ENCODE data around the gene CNOT2.

CNOT2 gene

DNA sequence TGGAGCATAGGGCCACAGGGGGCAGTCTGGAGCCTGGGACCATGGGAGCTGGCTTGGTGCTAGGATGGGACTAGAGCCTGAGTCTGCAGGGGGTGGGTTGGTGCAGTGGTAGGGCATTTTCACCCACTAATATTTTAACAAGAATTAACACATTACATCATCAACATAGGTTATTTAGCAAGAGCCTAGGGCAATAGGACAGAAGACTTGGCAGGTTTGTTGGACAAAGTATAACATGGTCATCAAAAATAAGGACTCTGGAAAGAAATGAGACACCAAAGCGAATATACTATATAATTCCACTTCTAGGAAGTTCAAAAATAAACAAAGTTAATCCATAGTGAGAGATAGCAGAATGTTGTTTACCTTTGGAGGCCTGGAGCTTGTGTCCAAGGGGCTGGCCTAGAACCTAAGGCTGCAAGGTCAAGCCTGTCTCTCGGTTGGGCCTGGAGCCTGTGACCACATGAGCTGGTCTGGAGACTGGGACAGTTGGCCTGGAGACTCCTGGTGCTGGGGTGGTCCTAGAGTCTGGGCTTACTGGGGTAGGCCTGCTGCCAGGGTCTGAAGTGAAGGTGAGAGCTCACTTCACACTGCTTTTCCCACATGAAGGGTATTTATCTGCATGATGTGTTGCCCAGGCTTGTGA, 28.1 kb upstream of the CNOT2 start:
- TF ChIP-seq TCF4 (CRISPR knock-in tag; IDR thresholded peaks at IDR 0.05; ENCODE audit: borderline replicate concordance) (no peak), RARB (CRISPR knock-in tag; IDR thresholded peaks at IDR 0.05) (no peak), OSR1 (CRISPR knock-in tag; IDR thresholded peaks at IDR 0.05) (no peak), ZFP30 (CRISPR knock-in tag; IDR thresholded peaks at IDR 0.05) (no peak), ESRRG (CRISPR knock-in tag; IDR thresholded peaks at IDR 0.05) (no peak), SNAI2 (CRISPR knock-in tag; IDR thresholded peaks at IDR 0.05) (no peak), ZNF8 (CRISPR knock-in tag; IDR thresholded peaks at IDR 0.05) (no peak), ISL1 (CRISPR knock-in tag; IDR thresholded peaks at IDR 0.05) (no peak), ZFP3 (CRISPR knock-in tag; IDR thresholded peaks at IDR 0.05) (no peak), ZNF565 (CRISPR knock-in tag; conservative IDR thresholded peaks at IDR 0.05; ENCODE audit: low read depth) (no peak), ZC3H10 (CRISPR knock-in tag; IDR thresholded peaks at IDR 0.05) (no peak), ZNF70 (CRISPR knock-in tag; IDR thresholded peaks at IDR 0.05) (no peak), TOX (CRISPR knock-in tag; IDR thresholded peaks at IDR 0.05; ENCODE audit: borderline replicate concordance) (no peak)
- TF ChIP-seq, protein P1, sequence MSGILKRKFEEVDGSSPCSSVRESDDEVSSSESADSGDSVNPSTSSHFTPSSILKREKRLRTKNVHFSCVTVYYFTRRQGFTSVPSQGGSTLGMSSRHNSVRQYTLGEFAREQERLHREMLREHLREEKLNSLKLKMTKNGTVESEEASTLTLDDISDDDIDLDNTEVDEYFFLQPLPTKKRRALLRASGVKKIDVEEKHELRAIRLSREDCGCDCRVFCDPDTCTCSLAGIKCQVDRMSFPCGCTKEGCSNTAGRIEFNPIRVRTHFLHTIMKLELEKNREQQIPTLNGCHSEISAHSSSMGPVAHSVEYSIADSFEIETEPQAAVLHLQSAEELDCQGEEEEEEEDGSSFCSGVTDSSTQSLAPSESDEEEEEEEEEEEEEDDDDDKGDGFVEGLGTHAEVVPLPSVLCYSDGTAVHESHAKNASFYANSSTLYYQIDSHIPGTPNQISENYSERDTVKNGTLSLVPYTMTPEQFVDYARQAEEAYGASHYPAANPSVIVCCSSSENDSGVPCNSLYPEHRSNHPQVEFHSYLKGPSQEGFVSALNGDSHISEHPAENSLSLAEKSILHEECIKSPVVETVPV (CRISPR knock-in tag; IDR thresholded peaks at IDR 0.05), result no peak
- TF ChIP-seq, protein P2, sequence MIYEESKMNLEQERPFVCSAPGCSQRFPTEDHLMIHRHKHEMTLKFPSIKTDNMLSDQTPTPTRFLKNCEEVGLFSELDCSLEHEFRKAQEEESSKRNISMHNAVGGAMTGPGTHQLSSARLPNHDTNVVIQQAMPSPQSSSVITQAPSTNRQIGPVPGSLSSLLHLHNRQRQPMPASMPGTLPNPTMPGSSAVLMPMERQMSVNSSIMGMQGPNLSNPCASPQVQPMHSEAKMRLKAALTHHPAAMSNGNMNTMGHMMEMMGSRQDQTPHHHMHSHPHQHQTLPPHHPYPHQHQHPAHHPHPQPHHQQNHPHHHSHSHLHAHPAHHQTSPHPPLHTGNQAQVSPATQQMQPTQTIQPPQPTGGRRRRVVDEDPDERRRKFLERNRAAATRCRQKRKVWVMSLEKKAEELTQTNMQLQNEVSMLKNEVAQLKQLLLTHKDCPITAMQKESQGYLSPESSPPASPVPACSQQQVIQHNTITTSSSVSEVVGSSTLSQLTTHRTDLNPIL (CRISPR knock-in tag; IDR thresholded peaks at IDR 0.05; ENCODE audit: low read depth), result no peak
- TF ChIP-seq, protein P3, sequence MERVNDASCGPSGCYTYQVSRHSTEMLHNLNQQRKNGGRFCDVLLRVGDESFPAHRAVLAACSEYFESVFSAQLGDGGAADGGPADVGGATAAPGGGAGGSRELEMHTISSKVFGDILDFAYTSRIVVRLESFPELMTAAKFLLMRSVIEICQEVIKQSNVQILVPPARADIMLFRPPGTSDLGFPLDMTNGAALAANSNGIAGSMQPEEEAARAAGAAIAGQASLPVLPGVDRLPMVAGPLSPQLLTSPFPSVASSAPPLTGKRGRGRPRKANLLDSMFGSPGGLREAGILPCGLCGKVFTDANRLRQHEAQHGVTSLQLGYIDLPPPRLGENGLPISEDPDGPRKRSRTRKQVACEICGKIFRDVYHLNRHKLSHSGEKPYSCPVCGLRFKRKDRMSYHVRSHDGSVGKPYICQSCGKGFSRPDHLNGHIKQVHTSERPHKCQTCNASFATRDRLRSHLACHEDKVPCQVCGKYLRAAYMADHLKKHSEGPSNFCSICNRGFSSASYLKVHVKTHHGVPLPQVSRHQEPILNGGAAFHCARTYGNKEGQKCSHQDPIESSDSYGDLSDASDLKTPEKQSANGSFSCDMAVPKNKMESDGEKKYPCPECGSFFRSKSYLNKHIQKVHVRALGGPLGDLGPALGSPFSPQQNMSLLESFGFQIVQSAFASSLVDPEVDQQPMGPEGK (CRISPR knock-in tag; IDR thresholded peaks at IDR 0.05; ENCODE audit: borderline replicate concordance), result no peak
- TF ChIP-seq, protein P4, sequence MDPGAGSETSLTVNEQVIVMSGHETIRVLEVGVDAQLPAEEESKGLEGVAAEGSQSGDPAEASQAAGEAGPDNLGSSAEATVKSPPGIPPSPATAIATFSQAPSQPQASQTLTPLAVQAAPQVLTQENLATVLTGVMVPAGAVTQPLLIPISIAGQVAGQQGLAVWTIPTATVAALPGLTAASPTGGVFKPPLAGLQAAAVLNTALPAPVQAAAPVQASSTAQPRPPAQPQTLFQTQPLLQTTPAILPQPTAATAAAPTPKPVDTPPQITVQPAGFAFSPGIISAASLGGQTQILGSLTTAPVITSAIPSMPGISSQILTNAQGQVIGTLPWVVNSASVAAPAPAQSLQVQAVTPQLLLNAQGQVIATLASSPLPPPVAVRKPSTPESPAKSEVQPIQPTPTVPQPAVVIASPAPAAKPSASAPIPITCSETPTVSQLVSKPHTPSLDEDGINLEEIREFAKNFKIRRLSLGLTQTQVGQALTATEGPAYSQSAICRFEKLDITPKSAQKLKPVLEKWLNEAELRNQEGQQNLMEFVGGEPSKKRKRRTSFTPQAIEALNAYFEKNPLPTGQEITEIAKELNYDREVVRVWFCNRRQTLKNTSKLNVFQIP (CRISPR knock-in tag; IDR thresholded peaks at IDR 0.05; ENCODE audit: borderline replicate concordance, low read depth), result no peak
- no peak for ATAC-seq

DNA sequence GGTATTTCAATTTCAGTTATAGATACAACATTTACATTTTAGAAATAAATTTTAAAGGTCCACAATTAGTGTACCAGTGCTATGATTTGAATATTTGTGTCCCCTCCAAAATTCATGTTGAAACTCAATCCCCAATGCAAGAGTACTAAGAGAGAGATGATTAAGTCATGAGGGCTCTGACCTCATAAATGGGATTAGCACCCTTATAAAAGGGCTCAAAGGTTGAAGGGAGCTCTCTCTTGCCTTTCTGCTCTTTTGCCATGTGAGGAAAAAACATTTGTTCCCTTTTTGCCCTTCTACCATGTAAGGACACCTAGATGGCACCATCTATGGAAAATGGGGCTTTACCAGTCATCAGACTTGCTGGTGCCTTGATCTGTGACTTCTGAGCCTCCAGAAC, 25.8 kb upstream of the CNOT2 start:
- ATAC-seq, result no peak
- TF ChIP-seq ARNTL (CRISPR knock-in tag; IDR thresholded peaks at IDR 0.05; ENCODE audit: borderline replicate concordance, low read depth) (no peak), GLIS3 (CRISPR knock-in tag; IDR thresholded peaks at IDR 0.05) (no peak), ISL1 (CRISPR knock-in tag; IDR thresholded peaks at IDR 0.05) (no peak), BACH2 (CRISPR knock-in tag; IDR thresholded peaks at IDR 0.05; ENCODE audit: borderline replicate concordance) (no peak), ZNF8 (CRISPR knock-in tag; IDR thresholded peaks at IDR 0.05) (no peak), CSDC2 (CRISPR knock-in tag; IDR thresholded peaks at IDR 0.05) (no peak), ESRRG (CRISPR knock-in tag; IDR thresholded peaks at IDR 0.05) (no peak), PPARA (CRISPR knock-in tag; IDR thresholded peaks at IDR 0.05; ENCODE audit: borderline replicate concordance) (no peak), ZFP3 (CRISPR knock-in tag; IDR thresholded peaks at IDR 0.05) (no peak), RARB (CRISPR knock-in tag; IDR thresholded peaks at IDR 0.05) (no peak), TOX (CRISPR knock-in tag; IDR thresholded peaks at IDR 0.05; ENCODE audit: borderline replicate concordance) (no peak), ZC3H10 (CRISPR knock-in tag; IDR thresholded peaks at IDR 0.05) (no peak), ZNF70 (CRISPR knock-in tag; IDR thresholded peaks at IDR 0.05) (no peak), ZFP30 (CRISPR knock-in tag; IDR thresholded peaks at IDR 0.05) (no peak)
- TF ChIP-seq, protein P4 (CRISPR knock-in tag; IDR thresholded peaks at IDR 0.05; ENCODE audit: borderline replicate concordance, low read depth), result no peak
- TF ChIP-seq, protein P5, sequence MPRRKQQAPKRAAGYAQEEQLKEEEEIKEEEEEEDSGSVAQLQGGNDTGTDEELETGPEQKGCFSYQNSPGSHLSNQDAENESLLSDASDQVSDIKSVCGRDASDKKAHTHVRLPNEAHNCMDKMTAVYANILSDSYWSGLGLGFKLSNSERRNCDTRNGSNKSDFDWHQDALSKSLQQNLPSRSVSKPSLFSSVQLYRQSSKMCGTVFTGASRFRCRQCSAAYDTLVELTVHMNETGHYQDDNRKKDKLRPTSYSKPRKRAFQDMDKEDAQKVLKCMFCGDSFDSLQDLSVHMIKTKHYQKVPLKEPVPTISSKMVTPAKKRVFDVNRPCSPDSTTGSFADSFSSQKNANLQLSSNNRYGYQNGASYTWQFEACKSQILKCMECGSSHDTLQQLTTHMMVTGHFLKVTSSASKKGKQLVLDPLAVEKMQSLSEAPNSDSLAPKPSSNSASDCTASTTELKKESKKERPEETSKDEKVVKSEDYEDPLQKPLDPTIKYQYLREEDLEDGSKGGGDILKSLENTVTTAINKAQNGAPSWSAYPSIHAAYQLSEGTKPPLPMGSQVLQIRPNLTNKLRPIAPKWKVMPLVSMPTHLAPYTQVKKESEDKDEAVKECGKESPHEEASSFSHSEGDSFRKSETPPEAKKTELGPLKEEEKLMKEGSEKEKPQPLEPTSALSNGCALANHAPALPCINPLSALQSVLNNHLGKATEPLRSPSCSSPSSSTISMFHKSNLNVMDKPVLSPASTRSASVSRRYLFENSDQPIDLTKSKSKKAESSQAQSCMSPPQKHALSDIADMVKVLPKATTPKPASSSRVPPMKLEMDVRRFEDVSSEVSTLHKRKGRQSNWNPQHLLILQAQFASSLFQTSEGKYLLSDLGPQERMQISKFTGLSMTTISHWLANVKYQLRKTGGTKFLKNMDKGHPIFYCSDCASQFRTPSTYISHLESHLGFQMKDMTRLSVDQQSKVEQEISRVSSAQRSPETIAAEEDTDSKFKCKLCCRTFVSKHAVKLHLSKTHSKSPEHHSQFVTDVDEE (CRISPR knock-in tag; IDR thresholded peaks at IDR 0.05), result no peak
- TF ChIP-seq, protein P3 (CRISPR knock-in tag; IDR thresholded peaks at IDR 0.05; ENCODE audit: borderline replicate concordance), result no peak
- TF ChIP-seq, protein P1 (CRISPR knock-in tag; IDR thresholded peaks at IDR 0.05), result no peak

Measured in SK-N-SH treated with all-trans-retinoic acid at 6 μM for 48 hours (cell line).